Gastrocnemius medialis (tissue), 4 donors: ENCODE measurements around the gene LRIG1.

Experiments
- POLR2A ChIP-seq, 2 donors: fragments of 450-650 bp; IDR thresholded peaks; one replicate each; pipeline ENCODE4 v1.6.1; 2017; ENCODE audit warnings: antibody characterized with exemption in 2 of 2, mild to moderate bottlenecking in 2 of 2, moderate library complexity in 2 of 2
- TF ChIP-seq, protein P1 (sequence below), 5 experiments: fragments of 450-650 bp in 3 of 5; fragments of 200-600 bp in 2 of 5; sonication (generic) in 2 of 5; IDR thresholded peaks in 4 of 5; conservative IDR thresholded peaks in 1 of 5; 1 replicate in 4 of 5; 2 replicates in 1 of 5; pipeline ENCODE4 v1.5.1; 2016 to 2019; ENCODE audit warnings: antibody characterized with exemption in 5 of 5, mild to moderate bottlenecking in 3 of 5, moderate library complexity in 3 of 5

DNA sequence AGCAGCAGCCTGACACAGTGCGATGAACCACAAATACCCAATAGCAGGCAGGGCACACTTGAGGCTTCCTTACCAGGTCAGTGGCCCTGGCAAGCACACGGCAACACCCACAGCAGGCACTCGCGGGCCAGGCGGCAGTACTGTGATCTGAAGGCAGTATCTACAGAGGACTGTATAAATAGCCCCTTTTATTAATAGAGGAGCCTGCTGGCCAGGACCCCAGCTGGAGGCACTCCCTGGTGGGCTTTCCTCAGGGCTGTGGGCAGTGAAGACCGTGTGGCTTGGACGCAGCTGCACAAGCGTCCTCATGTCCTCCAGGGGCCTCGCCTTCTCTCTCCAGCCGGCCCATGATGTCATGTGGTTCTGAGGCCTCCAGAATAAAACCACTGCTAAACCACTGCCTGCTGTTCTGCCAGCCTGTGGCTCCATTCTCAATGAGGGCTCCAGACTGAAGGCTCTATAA, 44.1 kb downstream of the LRIG1 start:
- TF ChIP-seq, protein P1, sequence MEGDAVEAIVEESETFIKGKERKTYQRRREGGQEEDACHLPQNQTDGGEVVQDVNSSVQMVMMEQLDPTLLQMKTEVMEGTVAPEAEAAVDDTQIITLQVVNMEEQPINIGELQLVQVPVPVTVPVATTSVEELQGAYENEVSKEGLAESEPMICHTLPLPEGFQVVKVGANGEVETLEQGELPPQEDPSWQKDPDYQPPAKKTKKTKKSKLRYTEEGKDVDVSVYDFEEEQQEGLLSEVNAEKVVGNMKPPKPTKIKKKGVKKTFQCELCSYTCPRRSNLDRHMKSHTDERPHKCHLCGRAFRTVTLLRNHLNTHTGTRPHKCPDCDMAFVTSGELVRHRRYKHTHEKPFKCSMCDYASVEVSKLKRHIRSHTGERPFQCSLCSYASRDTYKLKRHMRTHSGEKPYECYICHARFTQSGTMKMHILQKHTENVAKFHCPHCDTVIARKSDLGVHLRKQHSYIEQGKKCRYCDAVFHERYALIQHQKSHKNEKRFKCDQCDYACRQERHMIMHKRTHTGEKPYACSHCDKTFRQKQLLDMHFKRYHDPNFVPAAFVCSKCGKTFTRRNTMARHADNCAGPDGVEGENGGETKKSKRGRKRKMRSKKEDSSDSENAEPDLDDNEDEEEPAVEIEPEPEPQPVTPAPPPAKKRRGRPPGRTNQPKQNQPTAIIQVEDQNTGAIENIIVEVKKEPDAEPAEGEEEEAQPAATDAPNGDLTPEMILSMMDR (IDR thresholded peaks at IDR 0.05 in 4 of 5, conservative IDR thresholded peaks at IDR 0.05 in 1 of 5) = no peak
- peak in 1 of 2 donors; percentile 29 for TF ChIP-seq POLR2A (IDR thresholded peaks at IDR 0.05)
